ENCODE data around the gene DNAL4. TPM values are rescaled to one million over a fixed set of nuclear protein-coding genes. Genes with fewer than 3 reads are reported as not detected.

Gene DNAL4
- total RNA-seq, 1 experiment from 2014 or later: 8.3 TPM

GRCh38 chr22:38773363-38773946 lies 20.5 kb downstream of the DNAL4 start:
- no peak overlapping the region for H2BK15ac ChIP-seq (ENCODE audit: low read depth, low read length)
- H3K23me2 ChIP-seq (ENCODE audit: insufficient read length, low read depth, low read length, poor library complexity, severe bottlenecking): no peaks in the 10 kb centered on the region
- Mint-ChIP-seq H3K4me3 (no peak overlapping the region), H3K27ac (no peak overlapping the region), H3K9me3 (no peaks in the 10 kb centered on the region), H3K27me3 (ENCODE audit: low read depth) (peaks cover 2% of the 10 kb centered on the region), H3K4me1 (peaks cover 4 to 17% of the 10 kb centered on the region in 2 experiments), H3K36me3 (ENCODE audit: insufficient read depth in 1 of 3, low read depth in 3 of 3) (no peaks in the 10 kb centered on the region)
- no peak for DNase-seq
- no peak overlapping the region for H2BK5ac ChIP-seq (ENCODE audit: insufficient read length, low read length)
- no peak overlapping the region for H2BK120ac ChIP-seq (ENCODE audit: low read depth, low read length, poor library complexity, severe bottlenecking)
- H3K56ac ChIP-seq (ENCODE audit: insufficient read length, low read depth, low read length): no peak overlapping the region
- H3K18ac ChIP-seq (ENCODE audit: insufficient read length, low read depth, low read length): no peak overlapping the region
- H4K5ac ChIP-seq (ENCODE audit: insufficient read length, low read depth, low read length): no peak overlapping the region
- H2AFZ ChIP-seq (ENCODE audit: low read length): no peak overlapping the region
- H4K8ac ChIP-seq (replicated peaks; ENCODE audit: insufficient read length, low read depth, low read length): no peak overlapping the region
- H2AK5ac ChIP-seq (ENCODE audit: insufficient read length, low read length): no peak overlapping the region
- H3K79me2 ChIP-seq (ENCODE audit: insufficient read depth, low read length): no peaks in the 10 kb centered on the region
- H4K20me1 ChIP-seq (ENCODE audit: control insufficient read depth, insufficient read depth, insufficient read length): no peaks in the 10 kb centered on the region
- H3K27me3 ChIP-seq (ENCODE audit: insufficient read depth, low read length): no peaks in the 10 kb centered on the region
- no peak overlapping the region for H2BK12ac ChIP-seq (ENCODE audit: insufficient read length, low read depth, low read length)
- H3K79me1 ChIP-seq (ENCODE audit: insufficient read depth, low read depth, low read length, poor library complexity, severe bottlenecking): no peaks in the 10 kb centered on the region
- no peak overlapping the region for H2BK20ac ChIP-seq (ENCODE audit: low read depth, low read length, poor library complexity, severe bottlenecking)
- H3T11ph ChIP-seq (ENCODE audit: low read length): no peak overlapping the region
- H3K9ac ChIP-seq (ENCODE audit: extremely low read depth, insufficient read length, low read length): no peak overlapping the region
- H4K91ac ChIP-seq (ENCODE audit: insufficient read length, low read depth, low read length): no peak overlapping the region
- H3K4ac ChIP-seq (ENCODE audit: low read depth, low read length): no peak overlapping the region
- WGBS (ENCODE audit: extremely low coverage, insufficient read length, low lambda C conversion rate): no CpG with 5 or more reads among the region's 4 CpGs
- H3K23ac ChIP-seq (ENCODE audit: insufficient read length, low read depth, low read length): no peak overlapping the region
- no peak overlapping the region for H3K27ac ChIP-seq (ENCODE audit: insufficient read length, low read depth, low read length)
- no peaks in the 10 kb centered on the region for H3K4me1 ChIP-seq (ENCODE audit: insufficient read depth, low read length)
- H3K9me3 ChIP-seq (ENCODE audit: control insufficient read depth, low read depth, low read length): no peaks in the 10 kb centered on the region
- no peak overlapping the region for H3K4me2 ChIP-seq (ENCODE audit: insufficient read depth, insufficient read length, low read length)
- no peak overlapping the region for H3K14ac ChIP-seq (ENCODE audit: insufficient read depth, low read length)
- TF ChIP-seq CTCF (conservative IDR thresholded peaks at IDR 0.05): no peak
